T47D (cell line): Measurements from ENCODE around the gene ARL15.

Source experiments
- DNase-seq, 2 experiments: peaks; one replicate each; pipeline versions ENCODE4 v3.0.0 to v3.0.0-alpha.2; 2011 to 2012; ENCODE audit warnings: low read depth in 1 of 2, low spot score in 1 of 2
- JUND ChIP-seq: IDR thresholded peaks from 2 replicates; pipeline ENCODE4 v1.6.1; 2012; ENCODE audit warnings: low read depth
- in situ Hi-C: cut with HindIII; loops from 2 replicates; pipeline ENCODE4 v1.10.0; 2016; ENCODE audit warnings: low sequenced_read_pairs, low pct_unique_long_range_greater_than_20kb

Gene ARL15

GRCh38 chr5:54273715-54274114, 36.7 kb downstream of the ARL15 start:
- DNase-seq = no peak
- no peak for TF ChIP-seq JUND
- in situ Hi-C loops = no loop called here

GRCh38 chr5:54272746-54273145, 37.6 kb downstream of the ARL15 start:
- in situ Hi-C loops = no loop called here
- no peak for DNase-seq
- TF ChIP-seq JUND = no peak

- in situ Hi-C loops = no loop called here
- no peak for DNase-seq
- no peak for TF ChIP-seq JUND
Observed at GRCh38 chr5:54270326-54270725, 40.0 kb downstream of the ARL15 start.

- in situ Hi-C loops = no loop called here
- no peak for DNase-seq
- no peak for TF ChIP-seq JUND
Observed at GRCh38 chr5:54264574-54264973, 45.8 kb downstream of the ARL15 start.

GRCh38 chr5:54263447-54263846, 46.9 kb downstream of the ARL15 start:
- TF ChIP-seq JUND = no peak
- in situ Hi-C loops = no loop called here
- no peak for DNase-seq

GRCh38 chr5:54261596-54261995, 48.8 kb downstream of the ARL15 start:
- no peak for DNase-seq
- no peak for TF ChIP-seq JUND
- in situ Hi-C loops = no loop called here

- no peak for DNase-seq
- TF ChIP-seq JUND = no peak
- in situ Hi-C loops = no loop called here
Observed at GRCh38 chr5:54259981-54260380, 50.4 kb downstream of the ARL15 start.

- no peak for DNase-seq
- TF ChIP-seq JUND = no peak
- in situ Hi-C loops = no loop called here
Observed at GRCh38 chr5:54259090-54259489, 51.3 kb downstream of the ARL15 start.

GRCh38 chr5:54257366-54258118, 52.8 kb downstream of the ARL15 start:
- no peak for TF ChIP-seq JUND
- in situ Hi-C loops = no loop called here
- DNase-seq = peak in 1 of 2 experiments; percentile 48

- peak in 1 of 2 experiments; percentile 74 for DNase-seq
- in situ Hi-C loops = no loop called here
Observed at GRCh38 chr5:54254482-54255198, 55.7 kb downstream of the ARL15 start.

GRCh38 chr5:54251981-54252380, 58.4 kb downstream of the ARL15 start:
- peak in 1 of 2 experiments; percentile 48 for DNase-seq
- TF ChIP-seq JUND = no peak
- in situ Hi-C loops = no loop called here

More at GRCh38 chr5:54254482-54255198, 55.7 kb downstream of the ARL15 start:
- no peak for TF ChIP-seq JUND

- no peak for DNase-seq
- TF ChIP-seq JUND = no peak
- in situ Hi-C loops = no loop called here
Observed at GRCh38 chr5:54249210-54250028, 61.0 kb downstream of the ARL15 start.
